Colonic mucosa (tissue), 4 donors: ENCODE results near the gene SCN7A. TPM values are rescaled to one million over a fixed set of nuclear protein-coding genes. Genes with fewer than 3 reads are reported as not detected.

ENCODE experiments used
- DNase-seq: peaks from one replicate; pipeline ENCODE4 v3.0.0-alpha.2; 2020
- H3K27ac ChIP-seq: fragments of 200-600 bp; one replicate; pipeline ENCODE4 v1.8.0; 2021
- H3K27me3 ChIP-seq: fragments of 200-600 bp; one replicate; pipeline ENCODE4 v1.8.0; 2021
- H3K36me3 ChIP-seq: fragments of 200-600 bp; one replicate; pipeline ENCODE4 v1.8.0; 2021
- H3K4me1 ChIP-seq: fragments of 200-600 bp; one replicate; pipeline ENCODE4 v1.8.0; 2021; ENCODE audit warnings: mild to moderate bottlenecking
- H3K4me3 ChIP-seq: fragments of 200-600 bp; one replicate; pipeline ENCODE4 v1.8.0; 2021
- H3K9ac ChIP-seq, 2 donors: one replicate each; pipeline ENCODE4 v1.7.0; 2013; ENCODE audit warnings: control low read depth in 2 of 2, low read depth in 2 of 2, low read length in 2 of 2
- H3K9me3 ChIP-seq: fragments of 200-600 bp; one replicate; pipeline ENCODE4 v1.8.0; 2021
- CTCF ChIP-seq: fragments of 200-600 bp; IDR thresholded peaks from one replicate; pipeline ENCODE4 v1.8.0; 2022; ENCODE audit warnings: antibody characterized with exemption, mild to moderate bottlenecking
- intact Hi-C: fragments of 100-400 bp; cut with DNase I; formaldehyde crosslinking; loops from one replicate; pipeline ENCODE4 v1.14.1; 2022
- total RNA-seq, 2 donors: library from RNA; stranded (reverse); fragmentation: NEBNext Ultra II Directional in 1 of 2; extraction: Animal tissue kit (Norgen Biotek cat#: 25700) in 1 of 2; gene quantifications; one replicate each; pipeline ENCODE4 v1.2.1, GENCODE V29; 2021
- donor health status: healthy.
- donor health status: DM: no; HTN: no; CAD: no.
- donor health status: DM: no; HTN: no; CAD: no.

Gene SCN7A
- total RNA-seq, 2 donors from 2014 or later: 1.2 to 6.7 TPM

- Histone ChIP-seq H3K4me3 (no peak overlapping the region), H3K27ac (no peak overlapping the region), H3K27me3 (no peaks in the 10 kb centered on the region), H3K4me1 (no peaks in the 10 kb centered on the region), H3K9ac (no peak overlapping the region), H3K36me3 (no peaks in the 10 kb centered on the region), H3K9me3 (no peaks in the 10 kb centered on the region)
- no peak for DNase-seq
- no peak for TF ChIP-seq CTCF
- intact Hi-C loops: no loop called here
Observed at GRCh38 chr2:166393008-166393407, 101.0 kb downstream of the SCN7A start.

- DNase-seq: no peak
- intact Hi-C loops: no loop called here
- Histone ChIP-seq H3K27me3 (no peaks in the 10 kb centered on the region), H3K4me3 (no peak overlapping the region), H3K36me3 (no peaks in the 10 kb centered on the region), H3K9ac (no peak overlapping the region), H3K4me1 (no peaks in the 10 kb centered on the region), H3K27ac (no peak overlapping the region), H3K9me3 (no peaks in the 10 kb centered on the region)
- TF ChIP-seq CTCF: no peak
Observed at GRCh38 chr2:166388481-166389070, 105.5 kb downstream of the SCN7A start.

- H3K27me3 ChIP-seq: no peaks in the 10 kb centered on the region
- no peaks in the 10 kb centered on the region for H3K36me3 ChIP-seq
- no peak overlapping the region for H3K9ac ChIP-seq
- H3K27ac ChIP-seq: no peak overlapping the region
- H3K9me3 ChIP-seq: no peaks in the 10 kb centered on the region
- intact Hi-C loops: no loop called here
- H3K4me3 ChIP-seq: no peak overlapping the region
- DNase-seq: no peak
- TF ChIP-seq CTCF: no peak
- no peaks in the 10 kb centered on the region for H3K4me1 ChIP-seq
Observed at GRCh38 chr2:166385313-166385712, 108.7 kb downstream of the SCN7A start.

- Histone ChIP-seq H3K4me1 (no peaks in the 10 kb centered on the region), H3K9me3 (no peaks in the 10 kb centered on the region), H3K9ac (no peak overlapping the region), H3K36me3 (no peaks in the 10 kb centered on the region), H3K27me3 (no peaks in the 10 kb centered on the region), H3K4me3 (no peak overlapping the region), H3K27ac (no peak overlapping the region)
- intact Hi-C loops: no loop called here
- TF ChIP-seq CTCF: peak; percentile 32
- no peak for DNase-seq
Observed at GRCh38 chr2:166384774-166385173, 109.3 kb downstream of the SCN7A start.

DNA sequence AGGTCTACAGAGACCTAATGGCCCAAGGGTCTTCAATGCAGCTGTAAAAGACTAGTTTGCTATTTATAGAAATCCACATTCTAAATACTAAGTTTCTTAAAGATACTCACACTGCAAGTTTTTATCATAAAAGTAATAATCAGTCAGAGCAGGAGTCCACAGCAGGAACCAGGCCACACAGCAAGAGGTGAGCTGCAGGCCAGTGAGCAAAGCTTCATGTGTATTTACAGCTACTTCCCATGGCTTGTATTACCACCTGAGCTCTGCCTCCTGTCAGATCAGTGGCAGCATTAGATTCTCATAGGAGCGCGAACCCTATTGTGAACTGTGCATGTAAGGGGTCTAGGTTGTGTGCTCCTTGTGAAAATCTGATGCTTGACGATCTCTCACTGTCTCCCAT lies 111.6 kb downstream of the SCN7A start:
- H3K4me1 ChIP-seq: no peaks in the 10 kb centered on the region
- no peak overlapping the region for H3K27ac ChIP-seq
- H3K4me3 ChIP-seq: no peak overlapping the region
- DNase-seq: no peak
- no peaks in the 10 kb centered on the region for H3K27me3 ChIP-seq
- H3K36me3 ChIP-seq: no peaks in the 10 kb centered on the region
- no peak for TF ChIP-seq CTCF
- no peak overlapping the region for H3K9ac ChIP-seq
- intact Hi-C loops: no loop called here
- H3K9me3 ChIP-seq: no peaks in the 10 kb centered on the region
